Mononuclear cell (primary cell): Measurements from ENCODE around the gene NXPH3. TPM values are rescaled to one million over a fixed set of nuclear protein-coding genes. Genes with fewer than 3 reads are reported as not detected.
"Not testable (repeated sequence)": the region's sequence is repeated elsewhere in the genome, so short reads cannot be mapped to it uniquely, and the experiment has no call there.

Experiments used
- H3K27me3 ChIP-seq: 2 replicates; pipeline ENCODE4 v1.6.0; 2011; ENCODE audit warnings: low read length, control low read depth; ENCODE audit not compliant: insufficient read depth
- H3K4me1 ChIP-seq: 2 replicates; pipeline ENCODE4 v1.5.1; 2011; ENCODE audit warnings: mild to moderate bottlenecking, low read length, control low read depth; ENCODE audit not compliant: insufficient read depth
- H3K4me3 ChIP-seq: 2 replicates; pipeline ENCODE4 v1.5.1; 2011; ENCODE audit warnings: mild to moderate bottlenecking, low read length, moderate library complexity
- H3K9me3 ChIP-seq: 2 replicates; pipeline ENCODE4 v1.5.1; 2011; ENCODE audit warnings: low read depth, mild to moderate bottlenecking, control low read depth, low read length
- total RNA-seq: library from RNA; depleted of rRNA; stranded (reverse); fragments of >200 nt; gene quantifications from one replicate; pipeline ENCODE4 v1.2.3, GENCODE V29; 2012

Gene NXPH3
- total RNA-seq, 1 donor: not detected

DNA sequence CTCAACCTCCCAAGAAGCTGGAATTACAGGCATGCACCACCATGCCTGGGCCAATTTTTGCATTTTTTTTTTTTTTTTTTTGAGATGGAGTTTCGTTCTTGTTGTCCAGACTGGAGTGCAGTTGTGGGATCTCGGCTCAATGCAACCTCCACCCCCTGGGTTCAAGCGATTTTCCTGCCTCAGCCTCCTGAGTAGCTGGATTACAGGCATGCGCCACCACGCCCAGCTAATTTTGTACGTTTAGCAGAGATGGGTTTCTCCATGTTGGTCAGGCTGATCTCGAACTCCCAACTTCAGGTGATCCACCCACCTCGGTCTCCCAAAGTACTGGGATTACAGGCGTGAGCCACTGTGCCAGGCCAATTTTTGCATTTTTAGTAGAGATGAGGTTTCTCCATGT is 24.9 kb upstream of the NXPH3 start:
- H3K4me1 ChIP-seq, H3K27me3 ChIP-seq, H3K4me3 ChIP-seq, H3K9me3 ChIP-seq: not testable (repeated sequence)

- Histone ChIP-seq H3K27me3 (no peaks in the 10 kb centered on the region), H3K4me1 (peaks cover 5% of the 10 kb centered on the region), H3K4me3 (no peak overlapping the region), H3K9me3 (no peaks in the 10 kb centered on the region)
Observed at GRCh38 chr17:49551221-49552069, 24.2 kb upstream of the NXPH3 start.

DNA sequence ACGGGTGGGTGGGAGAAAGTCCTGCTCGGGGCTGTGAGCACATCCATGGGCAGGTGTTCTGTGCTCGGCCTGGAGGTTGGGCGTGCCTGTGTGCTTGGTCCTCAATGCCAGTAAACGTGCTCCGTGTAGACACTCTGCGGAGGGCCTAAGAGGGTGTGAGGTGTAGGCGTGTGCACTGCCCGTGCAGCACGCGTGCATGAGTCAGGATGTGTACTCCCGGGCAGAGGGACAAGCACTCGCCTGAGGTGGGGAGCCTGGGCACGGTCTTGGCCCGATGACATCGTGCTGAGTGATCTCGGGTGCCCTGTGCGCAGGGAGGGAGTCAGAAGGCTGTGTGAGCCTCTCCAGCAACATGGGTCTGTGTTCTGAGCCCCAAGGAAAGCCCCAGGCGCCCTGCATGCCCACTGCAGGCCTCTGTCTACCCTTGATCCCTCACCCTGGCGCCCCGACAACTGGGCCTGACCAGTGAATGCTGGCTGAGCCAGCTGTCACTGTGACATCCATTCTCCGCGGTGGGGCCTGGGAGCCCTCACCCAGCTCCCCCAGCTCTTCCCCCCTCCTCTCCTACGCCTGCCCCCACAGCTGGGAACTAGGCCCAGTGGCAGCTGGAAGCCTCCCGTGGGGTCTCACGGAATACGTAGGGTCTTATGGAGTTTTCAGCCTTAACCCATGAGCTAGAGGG is 23.5 kb upstream of the NXPH3 start:
- H3K4me1 ChIP-seq: peaks cover 7% of the 10 kb centered on the region
- H3K4me3 ChIP-seq: no peak overlapping the region
- H3K27me3 ChIP-seq: no peaks in the 10 kb centered on the region

GRCh38 chr17:49553676-49554335 is 21.9 kb upstream of the NXPH3 start:
- Histone ChIP-seq H3K4me3 (no peak overlapping the region), H3K9me3 (no peaks in the 10 kb centered on the region), H3K4me1 (peaks cover 7% of the 10 kb centered on the region), H3K27me3 (no peaks in the 10 kb centered on the region)

More for the DNA sequence above, 23.5 kb upstream of the NXPH3 start:
- no peaks in the 10 kb centered on the region for H3K9me3 ChIP-seq

- no peaks in the 10 kb centered on the region for H3K27me3 ChIP-seq
- H3K9me3 ChIP-seq: no peaks in the 10 kb centered on the region
- peaks cover 7% of the 10 kb centered on the region for H3K4me1 ChIP-seq
- H3K4me3 ChIP-seq: no peak overlapping the region
Observed at GRCh38 chr17:49554694-49555494, 20.8 kb upstream of the NXPH3 start.

GRCh38 chr17:49555495-49556222 is 20.0 kb upstream of the NXPH3 start:
- H3K27me3 ChIP-seq: no peaks in the 10 kb centered on the region
- no peaks in the 10 kb centered on the region for H3K9me3 ChIP-seq
- H3K4me3 ChIP-seq: no peak overlapping the region
- peaks cover 7% of the 10 kb centered on the region for H3K4me1 ChIP-seq

DNA sequence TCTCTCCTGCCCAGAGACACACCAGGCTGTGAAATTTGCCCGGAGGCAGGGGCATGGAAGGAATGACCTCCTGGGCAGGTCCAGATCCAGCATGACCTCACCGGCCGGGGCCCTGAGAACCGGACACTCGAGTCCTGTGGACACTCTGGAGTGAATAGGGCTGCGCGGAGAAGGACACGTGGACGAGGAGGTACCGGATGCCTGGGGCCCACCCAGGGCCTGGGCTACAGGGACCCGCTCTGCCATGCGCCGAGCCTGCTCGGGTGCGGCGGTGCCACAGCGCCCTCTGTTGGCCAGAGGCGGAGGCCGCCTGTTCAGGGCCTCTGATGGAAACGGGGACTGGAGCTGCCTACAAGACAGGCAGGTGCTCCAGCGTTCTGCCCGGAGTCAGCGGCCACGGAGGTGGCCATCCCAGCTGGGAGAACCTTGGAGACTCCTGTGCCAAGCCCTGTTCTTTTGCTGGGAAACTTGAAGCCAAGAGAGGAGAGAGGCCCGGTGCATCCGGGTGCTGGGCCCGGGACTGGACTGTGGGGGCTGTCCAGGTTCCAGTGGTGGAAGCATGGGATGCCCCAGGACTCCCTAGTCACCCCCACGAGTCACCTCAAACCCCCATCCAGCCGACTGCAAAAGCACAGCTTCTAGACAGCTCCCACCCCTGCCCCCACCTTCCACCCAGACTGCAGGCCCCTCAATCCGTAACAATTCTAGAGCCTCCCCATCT is 19.3 kb upstream of the NXPH3 start:
- Histone ChIP-seq H3K4me1 (peaks cover 7% of the 10 kb centered on the region), H3K9me3 (no peaks in the 10 kb centered on the region), H3K27me3 (no peaks in the 10 kb centered on the region), H3K4me3 (no peak overlapping the region)

GRCh38 chr17:49557312-49558024 is 18.2 kb upstream of the NXPH3 start:
- Histone ChIP-seq H3K27me3 (no peaks in the 10 kb centered on the region), H3K4me1 (peaks cover 7% of the 10 kb centered on the region), H3K4me3 (no peak overlapping the region), H3K9me3 (no peaks in the 10 kb centered on the region)

GRCh38 chr17:49564638-49565037 is 11.0 kb upstream of the NXPH3 start:
- Histone ChIP-seq H3K4me3 (no peak overlapping the region), H3K27me3 (peaks cover 4% of the 10 kb centered on the region), H3K9me3 (no peaks in the 10 kb centered on the region), H3K4me1 (peaks cover 12% of the 10 kb centered on the region)

GRCh38 chr17:49565948-49566491 is 9.7 kb upstream of the NXPH3 start:
- peaks cover 21% of the 10 kb centered on the region for H3K4me1 ChIP-seq
- peaks cover 4% of the 10 kb centered on the region for H3K27me3 ChIP-seq
- H3K9me3 ChIP-seq: no peaks in the 10 kb centered on the region
- H3K4me3 ChIP-seq: no peak overlapping the region

- Histone ChIP-seq H3K4me3 (no peak overlapping the region), H3K27me3 (peaks cover 4% of the 10 kb centered on the region), H3K9me3 (no peaks in the 10 kb centered on the region), H3K4me1 (peaks cover 21% of the 10 kb centered on the region)
Observed at GRCh38 chr17:49566668-49567071, 9.0 kb upstream of the NXPH3 start.

GRCh38 chr17:49567104-49567521 is 8.6 kb upstream of the NXPH3 start:
- no peak overlapping the region for H3K4me3 ChIP-seq
- no peaks in the 10 kb centered on the region for H3K9me3 ChIP-seq
- peaks cover 21% of the 10 kb centered on the region for H3K4me1 ChIP-seq
- H3K27me3 ChIP-seq: peaks cover 4% of the 10 kb centered on the region
